SK-N-SH (cell line): Measurements from ENCODE around the gene TNNT2. TPM values are rescaled to one million over a fixed set of nuclear protein-coding genes. Genes with fewer than 3 reads are reported as not detected.

Experiments
- CTCF ChIA-PET: fragments of 300-600, 350-600 bp; formaldehyde crosslinking; extraction: SDS; loops from one replicate; lab custom pipeline; 2021; lab: Yijun Ruan, JAX
- POLR2A ChIA-PET: fragments of 350-600 bp; sonication (Branson Sonifier 250); formaldehyde crosslinking; extraction: SDS; loops from one replicate; lab custom pipeline; 2020; ENCODE audit warnings: antibody characterized with exemption, inconsistent platforms; lab: Yijun Ruan, JAX
- DNase-seq: peaks from one replicate; pipeline ENCODE4 v3.0.0; 2012
- H2AFZ ChIP-seq: fragments of 200-600 bp; sonication (generic); 2 replicates; pipeline ENCODE4 v1.8.1; 2016; ENCODE audit warnings: antibody characterized with exemption, mild to moderate bottlenecking, low read depth
- H3F3A ChIP-seq: fragments of 200-600 bp; sonication (generic); replicated peaks from 2 replicates; pipeline ENCODE3; 2016; ENCODE audit warnings: antibody characterized with exemption, mild to moderate bottlenecking; ENCODE audit not compliant: insufficient read depth
- H3K27ac ChIP-seq, 2 experiments: fragments of 200-500 bp in 1 of 2; fragments of 200-600 bp in 1 of 2; sonication (Bioruptor generic) in 1 of 2; sonication (generic), shearing (Covaris generic) in 1 of 2; 2 replicates each; pipeline versions ENCODE4 v1.5.1 to v1.6.1; 2014 to 2016; ENCODE audit warnings: low read depth in 2 of 2, inconsistent platforms in 1 of 2, low read length in 1 of 2, mild to moderate bottlenecking in 1 of 2, mixed read lengths in 1 of 2
- H3K27me3 ChIP-seq: fragments of 200-600 bp; sonication (generic), shearing (Covaris generic); 2 replicates; pipeline ENCODE4 v1.6.1; 2016; ENCODE audit warnings: mixed run types; ENCODE audit not compliant: insufficient read depth
- H3K36me3 ChIP-seq, 2 experiments: fragments of 200-500 bp in 1 of 2; fragments of 200-600 bp in 1 of 2; sonication (Bioruptor generic) in 1 of 2; sonication (generic) in 1 of 2; replicated peaks in 1 of 2; 2 replicates each; pipeline versions ENCODE3 to v1.5.1; 2014 to 2016; ENCODE audit warnings: low read length in 1 of 2, mild to moderate bottlenecking in 1 of 2; ENCODE audit not compliant: insufficient read depth in 2 of 2, control insufficient read depth in 1 of 2
- H3K4me1 ChIP-seq, 2 experiments: fragments of 200-500 bp in 1 of 2; fragments of 200-600 bp in 1 of 2; sonication (Bioruptor generic) in 1 of 2; sonication (generic), shearing (Covaris generic) in 1 of 2; 2 replicates each; pipeline versions ENCODE4 v1.5.1 to v1.6.1; 2014 to 2016; ENCODE audit warnings: low read depth in 1 of 2, low read length in 1 of 2, mixed run types in 1 of 2; ENCODE audit not compliant: insufficient read depth in 2 of 2, control insufficient read depth in 1 of 2
- H3K4me2 ChIP-seq: fragments of 200-600 bp; sonication (generic), shearing (Covaris generic); 2 replicates; pipeline ENCODE4 v1.6.1; 2017; ENCODE audit warnings: mixed run types
- H3K4me3 ChIP-seq, 2 experiments: fragments of 200-500 bp in 1 of 2; fragments of 200-600 bp in 1 of 2; sonication (Bioruptor generic) in 1 of 2; sonication (generic), shearing (Covaris generic) in 1 of 2; 2 replicates each; pipeline versions ENCODE4 v1.5.1 to v1.8.1; 2014 to 2016; ENCODE audit warnings: low read depth in 2 of 2, inconsistent platforms in 1 of 2, low read length in 1 of 2, mild to moderate bottlenecking in 1 of 2, mixed read lengths in 1 of 2, moderate library complexity in 1 of 2
- H3K79me2 ChIP-seq: fragments of 200-600 bp; sonication (generic); 2 replicates; pipeline ENCODE4 v1.8.1; 2017; ENCODE audit warnings: mild to moderate bottlenecking; ENCODE audit not compliant: insufficient read depth
- H3K9ac ChIP-seq: fragments of 200-600 bp; sonication (generic); 2 replicates; pipeline ENCODE4 v1.6.1; 2017; ENCODE audit warnings: mixed run types
- H3K9me2 ChIP-seq: fragments of 200-600 bp; sonication (generic); 2 replicates; pipeline ENCODE4 v1.6.1; 2017; ENCODE audit warnings: mixed run types
- H3K9me3 ChIP-seq: fragments of 200-600 bp; sonication (generic); 2 replicates; pipeline ENCODE4 v1.6.1; 2017; ENCODE audit warnings: mixed run types, mild to moderate bottlenecking, moderate library complexity
- H4K20me1 ChIP-seq: fragments of 200-600 bp; sonication (generic); 2 replicates; pipeline ENCODE4 v1.6.1; 2017; ENCODE audit warnings: mild to moderate bottlenecking, mixed run types; ENCODE audit not compliant: insufficient read depth
- EZH2phosphoT487 ChIP-seq: fragments of 200-600 bp; sonication (generic); IDR thresholded peaks from 2 replicates; pipeline ENCODE4 v1.6.1; 2017; ENCODE audit warnings: low read depth, mixed run types, mild to moderate bottlenecking, antibody characterized with exemption, moderate library complexity, borderline replicate concordance
- FOXJ3 ChIP-seq: sonication (generic); formaldehyde crosslinking; IDR thresholded peaks from 2 replicates; pipeline ENCODE4 v1.5.1; 2020; ENCODE audit warnings: mild to moderate bottlenecking, missing genetic modification reagents
- GABPA ChIP-seq: IDR thresholded peaks from 2 replicates; pipeline ENCODE4 v1.4.0; 2012; ENCODE audit warnings: low read depth, mild to moderate bottlenecking
- IRF3 ChIP-seq: fragments of 150-350 bp; IDR thresholded peaks from 2 replicates; pipeline ENCODE4 v1.6.1; 2016; ENCODE audit warnings: mild to moderate bottlenecking, low read depth, low read length
- MEF2A ChIP-seq: IDR thresholded peaks from 2 replicates; pipeline ENCODE4 v1.4.0; 2012; ENCODE audit warnings: low read depth, borderline replicate concordance
- NFIC ChIP-seq: IDR thresholded peaks from 2 replicates; pipeline ENCODE4 v1.4.0; 2012; ENCODE audit warnings: borderline replicate concordance
- PBX3 ChIP-seq: IDR thresholded peaks from 2 replicates; pipeline ENCODE4; 2012
- REST ChIP-seq: IDR thresholded peaks from 2 replicates; pipeline ENCODE4 v1.6.1; 2012; ENCODE audit warnings: mild to moderate bottlenecking, low read depth, low read length, moderate library complexity
- RXRA ChIP-seq: IDR thresholded peaks from 2 replicates; pipeline ENCODE4 v1.4.0; 2012; ENCODE audit warnings: low read depth, mild to moderate bottlenecking, borderline replicate concordance
- SIN3A ChIP-seq: IDR thresholded peaks from 2 replicates; pipeline ENCODE4 v1.6.1; 2012; ENCODE audit warnings: low read depth, mild to moderate bottlenecking, low read length, moderate library complexity, borderline replicate concordance
- TCF12 ChIP-seq: IDR thresholded peaks from 2 replicates; pipeline ENCODE4 v1.4.0; 2012
- YY1 ChIP-seq: IDR thresholded peaks from 2 replicates; pipeline ENCODE4 v1.4.0; 2012; ENCODE audit warnings: low read depth, mild to moderate bottlenecking
- ZBTB33 ChIP-seq: IDR thresholded peaks from 2 replicates; pipeline ENCODE4 v1.4.0; 2012; ENCODE audit warnings: low read depth, borderline replicate concordance
- WGBS: methylation state at CpG from one replicate; pipeline ENCODE4 v1.1.6; 2017; ENCODE audit warnings: low lambda C conversion rate; 5-methylcytosine and 5-hydroxymethylcytosine counted together
- polyA plus RNA-seq, 3 experiments: library from polyadenylated mRNA; depleted of rRNA; stranded (reverse); fragments of >200 nt; gene quantifications; 2 replicates each; pipeline ENCODE4 v1.2.3, GENCODE V29; 2012

The TNNT2 gene
- polyA plus RNA-seq, 1 of the 3 experiments (the other 2 are of a cell fraction) = 0.33 TPM

GRCh38 chr1:201403359-201403758 lies 25.9 kb upstream of the TNNT2 start:
- POLR2A ChIA-PET = no interaction called here

More at GRCh38 chr1:201403359-201403758, 25.9 kb upstream of the TNNT2 start:
- no peaks in the 10 kb centered on the region for H3K9me2 ChIP-seq
- TF ChIP-seq YY1 (no peak), SIN3A (no peak), FOXJ3 (no peak), EZH2phosphoT487 (no peak), GABPA (no peak), REST (no peak), NFIC (no peak), ZBTB33 (no peak), IRF3 (no peak), RXRA (no peak), PBX3 (no peak), TCF12 (no peak), MEF2A (no peak)
- H3K9ac ChIP-seq = no peak overlapping the region
- H3F3A ChIP-seq = no peaks in the 10 kb centered on the region
- no peaks in the 10 kb centered on the region for H3K9me3 ChIP-seq
- WGBS = 6% methylated on average over 1 of the region's 1 CpG
- no peak overlapping the region for H3K4me3 ChIP-seq
- CTCF ChIA-PET = interaction anchor here (0.8 to 9.6 kb wide), 5 partner anchors 8 to 94 kb away, joined by 3 to 105 read pairs (median 3); no protein-coding TSS in a partner anchor
- H3K27ac ChIP-seq = no peak overlapping the region
- no peak overlapping the region for H2AFZ ChIP-seq
- H3K4me1 ChIP-seq = peaks cover 0 to 6% of the 10 kb centered on the region in 2 experiments; a peak in 1 of 4 replicates
- no peak for DNase-seq
- peaks cover 35% of the 10 kb centered on the region; the same call in 1 of the 2 replicates for H3K27me3 ChIP-seq
- H4K20me1 ChIP-seq = no peaks in the 10 kb centered on the region
- no peaks in the 10 kb centered on the region for H3K36me3 ChIP-seq
- H3K4me2 ChIP-seq = no peak overlapping the region
- no peaks in the 10 kb centered on the region for H3K79me2 ChIP-seq
